ENCODE data around the gene KLF7. TPM values are rescaled to one million over a fixed set of nuclear protein-coding genes. Genes with fewer than 3 reads are reported as not detected.
A peak's percentile ranks its signal among the peaks of the same experiment; 100 is the strongest.

KLF7 gene
- total RNA-seq, 2 experiments from 2014 or later = 17.9 to 22.9 TPM

- Mint-ChIP-seq H3K9me3 (no peaks in the 10 kb centered on the region), H3K27me3 (no peaks in the 10 kb centered on the region), H3K36me3 (peaks cover 42% of the 10 kb centered on the region), H3K4me3 (no peak overlapping the region), H3K27ac (no peak overlapping the region), H3K4me1 (peaks cover 19% of the 10 kb centered on the region)
- ATAC-seq (ENCODE audit: low read depth) = no peak
- DNase-seq = no peak
- POLR2A ChIA-PET = no interaction called here
Observed at GRCh38 chr2:207085110-207085509, 80.6 kb downstream of the KLF7 start.

- no peaks in the 10 kb centered on the region for H3K27me3 Mint-ChIP-seq
Observed at GRCh38 chr2:207083361-207084110, 82.2 kb downstream of the KLF7 start.

GRCh38 chr2:207082619-207083018 lies 83.1 kb downstream of the KLF7 start:
- H3K4me1 Mint-ChIP-seq = peaks cover 6% of the 10 kb centered on the region
- no peaks in the 10 kb centered on the region for H3K27me3 Mint-ChIP-seq
- peaks cover 44% of the 10 kb centered on the region for H3K36me3 Mint-ChIP-seq
- DNase-seq (no peak), ATAC-seq (ENCODE audit: low read depth) (no peak)
- no peak overlapping the region for H3K27ac Mint-ChIP-seq
- H3K4me3 Mint-ChIP-seq = no peak overlapping the region
- POLR2A ChIA-PET = no interaction called here
- H3K9me3 Mint-ChIP-seq = no peaks in the 10 kb centered on the region

More at GRCh38 chr2:207083361-207084110, 82.2 kb downstream of the KLF7 start:
- Mint-ChIP-seq H3K27ac (no peak overlapping the region), H3K36me3 (peaks cover 47% of the 10 kb centered on the region), H3K9me3 (no peaks in the 10 kb centered on the region), H3K4me1 (peaks cover 11% of the 10 kb centered on the region), H3K4me3 (no peak overlapping the region)
- POLR2A ChIA-PET = no interaction called here
- ATAC-seq (ENCODE audit: low read depth) = no peak
- DNase-seq = no peak

GRCh38 chr2:207078186-207078798 lies 87.5 kb downstream of the KLF7 start:
- peaks cover 22% of the 10 kb centered on the region for H3K4me1 Mint-ChIP-seq
- H3K27me3 Mint-ChIP-seq = no peaks in the 10 kb centered on the region
- POLR2A ChIA-PET = no interaction called here
- H3K9me3 Mint-ChIP-seq = no peaks in the 10 kb centered on the region
- ATAC-seq (ENCODE audit: low read depth) (no peak), DNase-seq (no peak)
- no peak overlapping the region for H3K4me3 Mint-ChIP-seq
- H3K27ac Mint-ChIP-seq = no peak overlapping the region
- peaks cover 26% of the 10 kb centered on the region for H3K36me3 Mint-ChIP-seq

DNA sequence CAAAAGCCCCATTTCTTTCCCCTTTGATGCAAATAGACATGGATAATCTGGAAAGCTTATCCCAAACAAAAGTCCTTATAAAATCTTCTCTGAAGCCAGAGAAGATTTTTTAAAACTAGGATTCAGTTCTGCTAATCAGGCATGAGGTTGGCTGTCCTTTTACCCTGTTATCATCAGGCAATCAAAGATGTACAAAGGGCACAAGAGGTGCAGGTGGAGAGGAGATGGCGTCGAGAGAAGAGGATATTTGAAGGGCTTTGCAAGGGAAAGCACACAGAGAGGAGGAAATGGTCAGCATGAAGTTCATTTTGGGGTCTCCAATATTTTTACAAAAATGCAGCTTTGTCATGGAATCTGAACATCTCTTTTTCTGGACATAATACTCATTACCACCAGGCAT lies 88.5 kb downstream of the KLF7 start:
- H3K9me3 Mint-ChIP-seq = no peaks in the 10 kb centered on the region
- H3K36me3 Mint-ChIP-seq = peaks cover 26% of the 10 kb centered on the region
- no peaks in the 10 kb centered on the region for H3K27me3 Mint-ChIP-seq
- no peak overlapping the region for H3K4me3 Mint-ChIP-seq
- ATAC-seq (ENCODE audit: low read depth) (no peak), DNase-seq (no peak)
- POLR2A ChIA-PET = no interaction called here
- no peak overlapping the region for H3K27ac Mint-ChIP-seq
- H3K4me1 Mint-ChIP-seq = peaks cover 29% of the 10 kb centered on the region

DNA sequence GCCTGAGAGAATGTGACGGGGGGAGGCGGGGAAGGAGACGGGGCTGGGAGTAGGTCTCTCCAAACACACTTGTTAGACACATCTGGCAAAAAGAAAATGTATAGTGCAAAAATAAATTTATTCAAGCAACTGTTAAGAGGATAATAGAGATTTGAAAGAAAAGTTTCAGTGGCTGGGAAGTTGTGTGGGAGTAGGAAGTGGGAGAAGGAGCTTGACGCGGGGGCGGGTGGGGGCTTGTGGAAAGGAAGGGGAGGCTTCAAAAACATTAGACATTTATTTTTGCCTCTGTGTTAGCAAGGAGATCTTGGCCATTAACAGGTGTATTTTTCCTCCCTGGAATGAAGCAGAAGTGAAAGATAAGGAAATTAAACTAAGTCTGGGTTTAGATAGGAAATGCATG lies 90.3 kb downstream of the KLF7 start:
- peaks cover 17% of the 10 kb centered on the region for H3K36me3 Mint-ChIP-seq
- H3K4me1 Mint-ChIP-seq = peaks cover 31% of the 10 kb centered on the region
- POLR2A ChIA-PET = interaction anchor here (1.2 kb wide), 1 partner anchor 90 kb away, joined by 3 read pairs; the partner anchor contains the start of gene KLF7
- no peaks in the 10 kb centered on the region for H3K9me3 Mint-ChIP-seq
- ATAC-seq (ENCODE audit: low read depth) (no peak), DNase-seq (no peak)
- no peak overlapping the region for H3K27ac Mint-ChIP-seq
- no peak overlapping the region for H3K4me3 Mint-ChIP-seq
- no peaks in the 10 kb centered on the region for H3K27me3 Mint-ChIP-seq

GRCh38 chr2:207073801-207074678 lies 91.7 kb downstream of the KLF7 start:
- DNase-seq = peak; percentile 41
- peak; percentile 93 for ATAC-seq (ENCODE audit: low read depth)
- Mint-ChIP-seq H3K4me3 (peak overlapping the region; percentile 79), H3K4me1 (peaks cover 33% of the 10 kb centered on the region), H3K27ac (peak overlapping the region; percentile 87), H3K27me3 (no peaks in the 10 kb centered on the region), H3K36me3 (peaks cover 8% of the 10 kb centered on the region), H3K9me3 (peaks cover 2% of the 10 kb centered on the region)
- POLR2A ChIA-PET = interaction anchor here (0.6 to 2.0 kb wide), 6 partner anchors 59 to 93 kb away, joined by 3 to 20 read pairs (median 4); partner anchors contain the start of gene KLF7

DNA sequence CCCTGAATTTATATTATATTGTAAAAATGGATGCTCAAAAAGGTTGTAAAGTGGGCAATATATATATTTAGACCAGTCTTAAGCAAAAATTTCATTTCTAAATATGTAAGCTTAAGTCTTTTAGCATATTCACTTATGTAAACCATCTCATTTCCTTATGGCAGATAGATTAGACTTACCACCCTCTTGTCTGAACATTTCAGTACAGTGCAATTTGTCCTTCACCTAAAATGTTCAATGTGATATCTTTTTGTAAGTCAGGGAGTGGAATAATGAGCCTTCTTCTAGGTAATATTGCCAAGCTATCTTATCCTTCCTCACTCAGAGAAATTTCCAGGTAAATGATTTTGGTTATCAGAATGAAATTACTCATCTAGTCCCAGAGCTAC lies 92.3 kb downstream of the KLF7 start:
- POLR2A ChIA-PET = interaction anchor here (1.3 to 2.0 kb wide), 3 partner anchors 70 to 94 kb away, joined by 4 to 20 read pairs (median 19); partner anchors contain the start of gene KLF7
- peaks cover 2% of the 10 kb centered on the region for H3K9me3 Mint-ChIP-seq
- H3K27ac Mint-ChIP-seq = peak overlapping the region; percentile 87
- H3K27me3 Mint-ChIP-seq = no peaks in the 10 kb centered on the region
- H3K4me1 Mint-ChIP-seq = peaks cover 37% of the 10 kb centered on the region
- peak overlapping the region; percentile 79 for H3K4me3 Mint-ChIP-seq
- DNase-seq = no peak
- peaks cover 10% of the 10 kb centered on the region for H3K36me3 Mint-ChIP-seq
- ATAC-seq (ENCODE audit: low read depth) = no peak

- no peak for ATAC-seq (ENCODE audit: low read depth)
- Mint-ChIP-seq H3K4me1 (peaks cover 39% of the 10 kb centered on the region), H3K27me3 (no peaks in the 10 kb centered on the region), H3K4me3 (no peak overlapping the region), H3K36me3 (peaks cover 10% of the 10 kb centered on the region), H3K27ac (no peak overlapping the region), H3K9me3 (peaks cover 2% of the 10 kb centered on the region)
- POLR2A ChIA-PET = interaction anchor here (2.0 kb wide), 1 partner anchor 71 kb away, joined by 19 read pairs; no protein-coding TSS in a partner anchor
- DNase-seq = no peak
Observed at GRCh38 chr2:207072571-207072970, 93.2 kb downstream of the KLF7 start.

GRCh38 chr2:207071820-207072219 lies 93.9 kb downstream of the KLF7 start:
- Mint-ChIP-seq H3K27ac (no peak overlapping the region), H3K4me3 (no peak overlapping the region), H3K9me3 (peaks cover 2% of the 10 kb centered on the region), H3K36me3 (peaks cover 7% of the 10 kb centered on the region), H3K27me3 (no peaks in the 10 kb centered on the region), H3K4me1 (peaks cover 38% of the 10 kb centered on the region)
- no peak for DNase-seq
- POLR2A ChIA-PET = interaction anchor here (0.6 kb wide), 1 partner anchor 94 kb away, joined by 3 read pairs; the partner anchor contains the start of gene KLF7
- ATAC-seq (ENCODE audit: low read depth) = no peak

DNA sequence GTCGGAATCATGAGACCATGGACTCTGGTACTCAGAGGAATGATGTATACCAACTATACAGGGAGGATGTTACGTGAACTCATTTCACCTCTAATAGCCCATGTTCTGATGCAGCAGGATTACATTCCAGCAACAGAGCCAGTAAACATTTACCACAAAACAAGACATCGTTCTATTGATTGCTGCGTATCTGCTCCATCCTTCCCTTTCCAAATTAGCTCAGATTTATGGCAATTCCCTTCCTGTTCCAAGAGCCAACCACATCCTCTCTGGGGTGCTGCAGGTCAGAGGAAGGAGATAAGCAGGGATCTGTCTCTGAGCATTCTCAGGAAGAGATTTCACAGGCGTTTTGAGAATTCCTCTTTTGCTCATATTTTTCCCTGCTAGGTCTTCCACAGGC lies 98.3 kb downstream of the KLF7 start:
- H3K4me3 Mint-ChIP-seq = no peak overlapping the region
- peaks cover 7% of the 10 kb centered on the region for H3K36me3 Mint-ChIP-seq
- POLR2A ChIA-PET = no interaction called here
- peaks cover 12% of the 10 kb centered on the region for H3K4me1 Mint-ChIP-seq
- ATAC-seq (ENCODE audit: low read depth) = no peak
- no peak overlapping the region for H3K27ac Mint-ChIP-seq
- no peaks in the 10 kb centered on the region for H3K27me3 Mint-ChIP-seq
- no peak for DNase-seq
- peaks cover 2% of the 10 kb centered on the region for H3K9me3 Mint-ChIP-seq

GRCh38 chr2:207066791-207067460 lies 98.8 kb downstream of the KLF7 start:
- ATAC-seq (ENCODE audit: low read depth) = no peak
- POLR2A ChIA-PET = no interaction called here
- no peaks in the 10 kb centered on the region for H3K27me3 Mint-ChIP-seq
- H3K9me3 Mint-ChIP-seq = peaks cover 2% of the 10 kb centered on the region
- H3K4me3 Mint-ChIP-seq = no peak overlapping the region
- DNase-seq = no peak
- peaks cover 9% of the 10 kb centered on the region for H3K4me1 Mint-ChIP-seq
- H3K27ac Mint-ChIP-seq = no peak overlapping the region
- peaks cover 5% of the 10 kb centered on the region for H3K36me3 Mint-ChIP-seq

- Mint-ChIP-seq H3K4me3 (no peak overlapping the region), H3K27me3 (no peaks in the 10 kb centered on the region), H3K9me3 (peaks cover 2% of the 10 kb centered on the region), H3K4me1 (peaks cover 9% of the 10 kb centered on the region), H3K36me3 (peaks cover 5% of the 10 kb centered on the region), H3K27ac (no peak overlapping the region)
- POLR2A ChIA-PET = no interaction called here
- DNase-seq (no peak), ATAC-seq (ENCODE audit: low read depth) (no peak)
Observed at GRCh38 chr2:207066166-207066565, 99.6 kb downstream of the KLF7 start.

Measured in activated naive CD8-positive, alpha-beta T cell treated with anti-CD3 and anti-CD28 coated beads, Interleukin-2, amount 10 ng/mL, durations not matched to agents 7 days and 5 days (primary cell).